NT2/D1 (cell line): ENCODE data around the gene MYLK.

Experiments
- SUZ12 ChIP-seq: IDR thresholded peaks from 2 replicates; pipeline ENCODE4 v1.6.1; 2011; ENCODE audit not compliant: insufficient read length, insufficient read depth; ENCODE audit errors: extremely low read depth
- ZNF274 ChIP-seq: IDR thresholded peaks from 2 replicates; pipeline ENCODE4 v1.6.1; 2011; ENCODE audit warnings: mild to moderate bottlenecking, low read depth, low read length

- no peak for TF ChIP-seq SUZ12
- no peak for TF ChIP-seq ZNF274
Measured at GRCh38 chr3:123831420-123831819, 52.7 kb downstream of the MYLK start.
